GM23338 (cell line): ENCODE results near the gene ZEB2. TPM values are rescaled to one million over a fixed set of nuclear protein-coding genes. Genes with fewer than 3 reads are reported as not detected.
A peak's percentile ranks its signal among the peaks of the same experiment; 100 is the strongest.

Source experiments
- ATAC-seq: fragments of 200-7000 bp; cut with Tn5 transposase; 3 replicates; pipeline ENCODE4 v1.9.1; 2020
- DNase-seq: peaks from one replicate; pipeline ENCODE4 v3.0.0-alpha.2; 2015; ENCODE audit warnings: low spot score
- H2AFZ ChIP-seq: fragments of 200-600 bp; sonication (generic); 2 replicates; pipeline ENCODE4 v1.8.0; 2016; ENCODE audit warnings: antibody characterized with exemption, mild to moderate bottlenecking, moderate library complexity
- H3F3A ChIP-seq: fragments of 200-600 bp; sonication (generic); replicated peaks from 2 replicates; pipeline ENCODE4 v1.8.0; 2017; ENCODE audit warnings: antibody characterized with exemption, mixed run types, low read depth
- H3K27ac ChIP-seq: fragments of 200-600 bp; sonication (generic); 2 replicates; pipeline ENCODE4 v1.6.1; 2016; ENCODE audit warnings: low read depth
- H3K27me3 ChIP-seq: fragments of 200-600 bp; sonication (generic); 2 replicates; pipeline ENCODE4 v1.8.0; 2016; ENCODE audit warnings: mild to moderate bottlenecking, mixed run types, moderate library complexity; ENCODE audit not compliant: insufficient read depth
- H3K36me3 ChIP-seq: fragments of 200-600 bp; sonication (generic); 2 replicates; pipeline ENCODE4 v1.8.0; 2016; ENCODE audit warnings: mild to moderate bottlenecking; ENCODE audit not compliant: insufficient read depth
- H3K4me1 ChIP-seq: fragments of 200-600 bp; sonication (generic); 2 replicates; pipeline ENCODE4 v1.8.0; 2016; ENCODE audit warnings: mild to moderate bottlenecking, moderate library complexity; ENCODE audit not compliant: insufficient read depth
- H3K4me2 ChIP-seq: fragments of 200-600 bp; sonication (generic); 2 replicates; pipeline ENCODE4 v1.7.1; 2017; ENCODE audit warnings: mixed run types
- H3K4me3 ChIP-seq: fragments of 200-600 bp; sonication (generic); 2 replicates; pipeline ENCODE4 v1.6.1; 2016; ENCODE audit warnings: mixed run types
- H3K79me2 ChIP-seq: fragments of 200-600 bp; sonication (generic); replicated peaks from 2 replicates; pipeline ENCODE4 v1.8.0; 2017; ENCODE audit warnings: mild to moderate bottlenecking; ENCODE audit not compliant: insufficient read depth
- H3K9me2 ChIP-seq: fragments of 200-600 bp; sonication (generic); 2 replicates; pipeline ENCODE4 v1.8.0; 2017; ENCODE audit not compliant: insufficient read depth
- H4K20me1 ChIP-seq: fragments of 200-600 bp; sonication (generic); replicated peaks from 2 replicates; pipeline ENCODE4 v1.8.0; 2017; ENCODE audit warnings: mild to moderate bottlenecking; ENCODE audit not compliant: insufficient read depth
- H3K27ac Mint-ChIP-seq: 2 replicates; pipeline ENCODE4 v1.8.0; 2020; ENCODE audit warnings: inconsistent platforms, mild to moderate bottlenecking, moderate library complexity, mixed read lengths
- H3K27me3 Mint-ChIP-seq: 3 replicates; pipeline ENCODE4 v1.8.0; 2022; ENCODE audit warnings: low read depth, mild to moderate bottlenecking, moderate library complexity, mixed read lengths, inconsistent platforms; ENCODE audit not compliant: insufficient read depth, poor library complexity
- H3K36me3 Mint-ChIP-seq: 3 replicates; pipeline ENCODE4 v1.8.0; 2021; ENCODE audit warnings: low read depth, mild to moderate bottlenecking, inconsistent platforms, moderate library complexity, mixed read lengths
- H3K4me1 Mint-ChIP-seq: 3 replicates; pipeline ENCODE4 v1.8.0; 2020; ENCODE audit warnings: mild to moderate bottlenecking, inconsistent platforms, mixed read lengths
- H3K4me3 Mint-ChIP-seq: 3 replicates; pipeline ENCODE4 v1.8.0; 2021; ENCODE audit warnings: moderate library complexity, mild to moderate bottlenecking, inconsistent platforms, mixed read lengths
- H3K9me3 Mint-ChIP-seq: 3 replicates; pipeline ENCODE4 v1.8.0; 2020; ENCODE audit warnings: moderate library complexity, mild to moderate bottlenecking, inconsistent platforms, mixed read lengths
- CREB1 ChIP-seq: fragments of 250-450 bp; sonication (Bioruptor Pico); IDR thresholded peaks from 2 replicates; pipeline ENCODE4 v1.5.0; 2020; ENCODE audit warnings: low read depth, mild to moderate bottlenecking, moderate library complexity
- EZH2 ChIP-seq: fragments of 200-600 bp; sonication (generic); IDR thresholded peaks from one replicate; pipeline ENCODE4 v1.8.0; 2017; ENCODE audit warnings: antibody characterized with exemption, mild to moderate bottlenecking, low read depth; ENCODE audit not compliant: unreplicated experiment
- NANOG ChIP-seq: IDR thresholded peaks from 2 replicates; pipeline ENCODE4 v1.6.1; 2016; ENCODE audit warnings: antibody characterized with exemption, borderline replicate concordance
- POLR2AphosphoS5 ChIP-seq: IDR thresholded peaks from 2 replicates; pipeline ENCODE4 v1.6.1; 2016; ENCODE audit warnings: antibody characterized with exemption, low read depth
- STAT1 ChIP-seq: IDR thresholded peaks from one replicate; pipeline ENCODE4 v1.6.1; 2016; ENCODE audit warnings: antibody characterized with exemption; ENCODE audit not compliant: unreplicated experiment
- ZNF331 ChIP-seq: fragments of 250-450 bp; sonication (Bioruptor Pico); IDR thresholded peaks from 2 replicates; pipeline ENCODE4 v1.5.0; 2020; ENCODE audit warnings: low read depth, mild to moderate bottlenecking, moderate library complexity
- polyA plus RNA-seq: library from polyadenylated mRNA; unstranded; fragments of >200 nt; fragmentation: Nextera tagmentation; extraction: Ambion mirVana; gene quantifications from 2 replicates; pipeline ENCODE4 v1.2.1, GENCODE V29; 2016
- total RNA-seq: library from RNA; depleted of rRNA; stranded (reverse); fragments of >200 nt; shearing (Covaris generic); gene quantifications from 2 replicates; pipeline ENCODE4 v1.2.3, GENCODE V29; 2014
- TF ChIP-seq, protein P1 (sequence below): fragments of 250-450 bp; sonication (Bioruptor Pico); IDR thresholded peaks from 2 replicates; pipeline ENCODE4 v1.5.0; 2020; ENCODE audit warnings: mild to moderate bottlenecking, moderate library complexity

Gene ZEB2
- total and polyA plus RNA-seq, 2 experiments from 2014 or later: 0.45 TPM; not detected in 1

DNA sequence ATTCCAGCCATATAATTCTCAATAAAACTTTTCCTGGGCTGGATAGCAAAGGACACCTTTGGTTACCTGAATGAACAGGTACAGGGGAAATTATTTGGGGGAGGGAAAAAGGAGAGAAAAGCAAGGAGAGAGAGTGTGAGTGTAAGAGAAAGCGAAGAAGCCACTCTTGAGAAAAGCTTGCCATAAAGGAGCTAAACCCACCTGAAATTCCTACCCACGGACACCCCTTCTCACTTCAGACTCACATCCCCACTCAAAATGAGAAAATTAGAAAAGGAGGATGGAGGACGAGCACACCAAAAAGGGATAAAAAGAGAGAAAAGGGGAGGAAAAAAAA, 354 bp downstream of the ZEB2 start (continued):
- TF ChIP-seq, protein P1, sequence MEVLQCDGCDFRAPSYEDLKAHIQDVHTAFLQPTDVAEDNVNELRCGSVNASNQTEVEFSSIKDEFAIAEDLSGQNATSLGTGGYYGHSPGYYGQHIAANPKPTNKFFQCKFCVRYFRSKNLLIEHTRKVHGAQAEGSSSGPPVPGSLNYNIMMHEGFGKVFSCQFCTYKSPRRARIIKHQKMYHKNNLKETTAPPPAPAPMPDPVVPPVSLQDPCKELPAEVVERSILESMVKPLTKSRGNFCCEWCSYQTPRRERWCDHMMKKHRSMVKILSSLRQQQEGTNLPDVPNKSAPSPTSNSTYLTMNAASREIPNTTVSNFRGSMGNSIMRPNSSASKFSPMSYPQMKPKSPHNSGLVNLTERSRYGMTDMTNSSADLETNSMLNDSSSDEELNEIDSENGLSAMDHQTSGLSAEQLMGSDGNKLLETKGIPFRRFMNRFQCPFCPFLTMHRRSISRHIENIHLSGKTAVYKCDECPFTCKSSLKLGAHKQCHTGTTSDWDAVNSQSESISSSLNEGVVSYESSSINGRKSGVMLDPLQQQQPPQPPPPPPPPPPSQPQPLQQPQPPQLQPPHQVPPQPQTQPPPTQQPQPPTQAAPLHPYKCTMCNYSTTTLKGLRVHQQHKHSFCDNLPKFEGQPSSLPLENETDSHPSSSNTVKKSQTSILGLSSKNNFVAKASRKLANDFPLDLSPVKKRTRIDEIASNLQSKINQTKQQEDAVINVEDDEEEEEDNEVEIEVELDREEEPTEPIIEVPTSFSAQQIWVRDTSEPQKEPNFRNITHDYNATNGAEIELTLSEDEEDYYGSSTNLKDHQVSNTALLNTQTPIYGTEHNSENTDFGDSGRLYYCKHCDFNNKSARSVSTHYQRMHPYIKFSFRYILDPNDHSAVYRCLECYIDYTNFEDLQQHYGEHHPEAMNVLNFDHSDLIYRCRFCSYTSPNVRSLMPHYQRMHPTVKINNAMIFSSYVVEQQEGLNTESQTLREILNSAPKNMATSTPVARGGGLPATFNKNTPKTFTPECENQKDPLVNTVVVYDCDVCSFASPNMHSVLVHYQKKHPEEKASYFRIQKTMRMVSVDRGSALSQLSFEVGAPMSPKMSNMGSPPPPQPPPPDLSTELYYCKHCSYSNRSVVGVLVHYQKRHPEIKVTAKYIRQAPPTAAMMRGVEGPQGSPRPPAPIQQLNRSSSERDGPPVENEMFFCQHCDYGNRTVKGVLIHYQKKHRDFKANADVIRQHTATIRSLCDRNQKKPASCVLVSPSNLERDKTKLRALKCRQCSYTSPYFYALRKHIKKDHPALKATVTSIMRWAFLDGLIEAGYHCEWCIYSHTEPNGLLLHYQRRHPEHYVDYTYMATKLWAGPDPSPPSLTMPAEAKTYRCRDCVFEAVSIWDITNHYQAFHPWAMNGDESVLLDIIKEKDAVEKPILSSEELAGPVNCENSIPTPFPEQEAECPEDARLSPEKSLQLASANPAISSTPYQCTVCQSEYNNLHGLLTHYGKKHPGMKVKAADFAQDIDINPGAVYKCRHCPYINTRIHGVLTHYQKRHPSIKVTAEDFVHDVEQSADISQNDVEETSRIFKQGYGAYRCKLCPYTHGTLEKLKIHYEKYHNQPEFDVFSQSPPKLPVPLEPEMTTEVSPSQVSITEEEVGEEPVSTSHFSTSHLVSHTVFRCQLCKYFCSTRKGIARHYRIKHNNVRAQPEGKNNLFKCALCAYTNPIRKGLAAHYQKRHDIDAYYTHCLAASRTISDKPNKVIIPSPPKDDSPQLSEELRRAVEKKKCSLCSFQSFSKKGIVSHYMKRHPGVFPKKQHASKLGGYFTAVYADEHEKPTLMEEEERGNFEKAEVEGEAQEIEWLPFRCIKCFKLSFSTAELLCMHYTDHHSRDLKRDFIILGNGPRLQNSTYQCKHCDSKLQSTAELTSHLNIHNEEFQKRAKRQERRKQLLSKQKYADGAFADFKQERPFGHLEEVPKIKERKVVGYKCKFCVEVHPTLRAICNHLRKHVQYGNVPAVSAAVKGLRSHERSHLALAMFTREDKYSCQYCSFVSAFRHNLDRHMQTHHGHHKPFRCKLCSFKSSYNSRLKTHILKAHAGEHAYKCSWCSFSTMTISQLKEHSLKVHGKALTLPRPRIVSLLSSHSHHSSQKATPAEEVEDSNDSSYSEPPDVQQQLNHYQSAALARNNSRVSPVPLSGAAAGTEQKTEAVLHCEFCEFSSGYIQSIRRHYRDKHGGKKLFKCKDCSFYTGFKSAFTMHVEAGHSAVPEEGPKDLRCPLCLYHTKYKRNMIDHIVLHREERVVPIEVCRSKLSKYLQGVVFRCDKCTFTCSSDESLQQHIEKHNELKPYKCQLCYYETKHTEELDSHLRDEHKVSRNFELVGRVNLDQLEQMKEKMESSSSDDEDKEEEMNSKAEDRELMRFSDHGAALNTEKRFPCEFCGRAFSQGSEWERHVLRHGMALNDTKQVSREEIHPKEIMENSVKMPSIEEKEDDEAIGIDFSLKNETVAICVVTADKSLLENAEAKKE: no peak
- no peak for TF ChIP-seq STAT1
- TF ChIP-seq ZNF331 (CRISPR knock-in tag): no peak
- no peak for TF ChIP-seq POLR2AphosphoS5
- TF ChIP-seq CREB1: no peak

DNA sequence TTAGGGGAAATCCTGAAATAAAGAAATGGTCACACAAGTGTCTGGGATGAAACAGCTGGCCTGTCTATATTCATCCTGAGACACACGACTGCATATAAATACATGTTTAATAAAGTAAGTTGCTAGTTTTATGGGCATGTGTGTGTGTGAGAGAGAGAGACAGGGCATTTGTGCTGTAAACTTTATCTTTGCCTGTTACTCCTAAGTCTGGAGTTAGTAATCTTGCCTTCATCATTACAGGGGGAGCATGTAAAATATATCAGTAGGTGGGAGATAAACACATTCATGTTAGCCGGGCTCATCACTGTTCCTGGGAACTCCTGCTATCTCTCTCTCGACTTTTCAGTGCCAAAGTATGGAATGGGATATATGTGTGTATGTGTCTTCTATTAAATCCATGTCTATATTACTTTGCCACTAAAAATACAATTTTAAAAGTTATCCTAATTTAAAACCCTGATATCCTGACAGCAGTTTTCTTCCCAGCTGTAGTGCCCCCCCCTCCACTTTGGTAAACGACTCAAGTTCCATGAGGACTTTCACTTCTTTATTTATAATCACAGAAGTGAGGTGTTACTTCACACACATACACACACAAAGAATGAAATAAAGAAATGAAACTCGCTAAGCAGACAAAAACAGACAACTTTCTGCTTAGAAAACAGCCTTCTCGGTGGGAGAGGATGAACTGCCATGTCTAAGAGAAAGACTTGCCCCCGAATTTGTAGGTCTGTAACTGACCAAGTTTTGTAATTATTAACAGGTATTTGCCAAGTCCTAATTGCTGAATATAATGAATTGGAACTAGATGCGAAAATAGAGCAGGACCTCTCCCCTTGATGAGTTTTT, 947 bp downstream of the ZEB2 start:
- Histone ChIP-seq H3K4me2 (peak overlapping the region; percentile 96), H3F3A (peaks cover 17% of the 10 kb centered on the region), H3K9me2 (no peaks in the 10 kb centered on the region), H4K20me1 (peaks cover 29% of the 10 kb centered on the region), H3K4me3 (peak overlapping the region; percentile 75), H3K79me2 (no peaks in the 10 kb centered on the region), H3K27ac (no peak overlapping the region), H2AFZ (no peak overlapping the region), H3K27me3 (peaks cover 95% of the 10 kb centered on the region), H3K4me1 (peaks cover 71% of the 10 kb centered on the region), H3K36me3 (no peaks in the 10 kb centered on the region)
- peaks cover 46% of the 10 kb centered on the region for H3K27me3 Mint-ChIP-seq
- DNase-seq (no peak), ATAC-seq (no peak)
- no peak for TF ChIP-seq NANOG
- peak; percentile 59 for TF ChIP-seq EZH2
- TF ChIP-seq CREB1: no peak
- no peaks in the 10 kb centered on the region; the same call in 1 of the 3 replicates for H3K9me3 Mint-ChIP-seq
- H3K4me3 Mint-ChIP-seq: no peak overlapping the region
- H3K4me1 Mint-ChIP-seq: peaks cover 45% of the 10 kb centered on the region
- no peak overlapping the region for H3K27ac Mint-ChIP-seq
- no peaks in the 10 kb centered on the region; the same call in 2 of the 3 replicates for H3K36me3 Mint-ChIP-seq
